GM19372 (cell line): ENCODE results near the gene CARMIL1.
A peak's percentile ranks its signal among the peaks of the same experiment; 100 is the strongest.

Experiments
- ATAC-seq: cut with Tn5 transposase; IDR thresholded peaks from one replicate; pipeline ENCODE4 v1.9.1; 2021; ENCODE audit warnings: mild to moderate bottlenecking, low read depth, moderate library complexity; ENCODE audit not compliant: unreplicated experiment

The CARMIL1 gene

DNA sequence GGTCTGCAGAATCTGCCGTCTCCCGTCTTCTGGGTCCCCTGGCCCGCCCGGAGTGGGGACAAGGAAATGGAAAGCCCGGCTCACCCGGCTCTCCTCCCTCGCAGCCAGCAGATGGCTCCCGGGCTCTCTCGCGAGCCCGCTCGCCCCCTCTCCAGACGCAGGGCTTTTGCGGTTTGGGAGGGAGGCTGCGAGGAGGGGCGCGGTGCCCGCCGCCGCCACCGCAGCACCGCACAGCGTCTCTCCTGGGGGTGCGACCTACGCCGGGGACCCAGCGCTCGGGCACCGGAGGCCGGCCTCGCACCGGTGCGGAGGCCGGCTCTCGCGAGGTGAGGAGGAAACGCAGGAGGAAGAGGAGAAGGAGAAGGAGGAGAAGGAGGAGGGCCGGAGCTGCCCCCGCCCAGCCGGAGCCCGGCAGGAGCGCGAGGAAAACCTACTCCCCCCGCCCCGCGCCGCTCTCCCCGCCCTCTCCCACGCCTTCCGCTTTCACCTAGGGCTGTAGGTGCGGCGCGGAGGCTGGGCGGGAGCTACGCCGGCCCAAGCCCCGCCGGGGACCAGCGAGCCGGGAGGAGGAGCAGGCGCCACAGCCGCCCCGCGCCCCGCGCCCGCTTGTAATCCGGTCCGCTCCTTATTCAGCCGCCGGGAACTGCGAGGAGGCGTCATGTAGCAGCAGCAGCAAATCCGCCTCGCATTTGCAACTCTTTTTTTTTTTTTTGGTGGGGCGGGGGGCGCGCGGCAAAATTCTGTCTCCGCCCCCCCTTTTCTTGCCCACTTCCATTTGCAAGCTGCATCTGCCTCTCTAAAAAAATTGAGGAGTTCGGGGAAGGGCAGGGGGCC is at the start of gene CARMIL1:
CARMIL1 (plus strand) TSS at position 461 of the 834 bp plus-strand sequence. CDS start 422 bp downstream, outside the sequence.
- peak; percentile 65 for ATAC-seq

DNA sequence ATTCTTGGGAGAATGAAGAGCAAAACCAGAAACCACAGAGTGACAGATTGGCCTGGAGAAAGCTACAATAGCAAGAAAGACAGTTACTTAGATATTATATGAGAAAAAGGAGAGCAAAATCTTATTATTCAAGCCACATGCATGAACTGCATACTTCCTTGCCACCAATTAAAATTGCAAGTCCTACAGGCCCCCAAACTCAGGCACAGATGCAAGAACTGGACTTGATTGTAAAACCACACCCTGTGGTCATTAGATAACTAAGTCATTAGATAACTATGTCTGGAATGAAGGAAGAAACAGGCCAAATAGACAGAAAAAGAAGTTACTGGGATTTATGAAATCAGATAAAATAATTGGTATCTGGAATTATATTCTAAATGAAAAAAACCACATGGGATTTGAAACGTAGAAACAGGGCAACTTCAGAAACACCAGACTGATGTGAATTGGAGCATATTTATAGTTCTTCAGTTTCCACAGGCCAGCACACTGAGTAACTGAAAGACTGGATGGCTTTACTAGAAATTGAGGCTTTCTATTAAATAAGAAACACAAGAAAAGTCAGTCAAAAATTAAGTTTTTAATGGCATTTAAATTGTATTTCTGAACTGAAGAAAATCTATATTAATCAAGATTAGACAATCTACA is 49.4 kb upstream of the CARMIL1 start:
- ATAC-seq = no peak

GRCh38 chr6:25232479-25232878 is 46.7 kb upstream of the CARMIL1 start:
- ATAC-seq = no peak

- no peak for ATAC-seq
Observed at GRCh38 chr6:25233226-25233625, 45.9 kb upstream of the CARMIL1 start.

DNA sequence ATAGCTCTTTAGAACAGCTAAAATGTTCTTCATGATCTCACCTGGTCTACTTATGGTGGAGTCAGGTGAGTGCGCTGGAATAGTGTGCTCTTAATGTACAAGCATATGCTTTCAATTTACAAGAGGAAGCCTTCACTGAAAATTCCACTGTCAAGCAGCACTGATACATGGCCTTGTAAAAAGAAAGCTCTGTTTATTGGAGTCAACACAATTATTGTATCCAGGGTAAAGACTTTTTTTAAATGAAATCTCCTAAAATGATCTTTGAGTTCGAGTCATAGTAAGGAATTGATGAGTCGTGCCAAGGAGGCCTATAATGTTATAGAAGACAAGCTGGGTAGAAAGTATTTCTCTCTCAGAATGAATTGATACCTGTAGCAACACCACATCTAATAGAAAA is 41.6 kb upstream of the CARMIL1 start:
- no peak for ATAC-seq

DNA sequence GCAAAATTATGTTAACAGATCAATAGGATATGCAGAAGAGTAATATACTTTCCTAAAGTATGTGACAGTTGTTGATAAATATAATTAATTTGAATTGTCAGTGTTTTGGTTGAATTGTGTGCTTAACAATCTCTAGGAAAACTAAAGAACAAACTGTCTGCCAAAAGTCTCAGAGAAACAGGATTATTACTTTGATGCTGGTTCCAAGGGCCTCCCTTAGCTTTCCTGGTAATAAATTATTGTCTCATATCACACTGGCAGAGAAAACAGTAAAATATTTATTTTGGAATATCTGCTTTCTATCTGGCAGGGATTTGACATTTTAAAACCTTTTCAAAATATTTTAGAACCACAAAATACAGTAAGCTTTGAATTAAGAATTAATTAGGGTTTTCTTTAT is 40.1 kb upstream of the CARMIL1 start:
- no peak for ATAC-seq

- ATAC-seq = no peak
Observed at GRCh38 chr6:25239498-25239897, 39.7 kb upstream of the CARMIL1 start.

GRCh38 chr6:25242567-25242966 is 36.6 kb upstream of the CARMIL1 start:
- ATAC-seq = no peak

DNA sequence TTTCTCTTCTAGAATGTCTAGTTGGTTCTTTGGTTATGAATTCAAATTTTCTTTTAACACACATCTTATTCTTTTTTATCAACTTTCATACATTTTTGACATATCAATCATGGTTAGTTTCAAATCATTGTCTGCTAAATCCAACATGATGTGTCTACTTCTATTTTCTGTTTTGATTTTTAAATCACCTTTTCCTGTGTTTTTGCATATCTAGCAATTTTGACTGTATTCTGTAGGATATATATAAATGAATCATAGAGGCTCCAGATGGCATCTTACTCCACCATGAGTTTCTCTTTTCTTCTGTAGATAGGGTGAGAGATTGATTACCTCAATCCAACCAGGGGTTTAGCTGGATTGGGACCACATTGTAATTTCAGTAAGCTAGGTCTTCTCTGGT is 34.3 kb upstream of the CARMIL1 start:
- ATAC-seq = no peak

DNA sequence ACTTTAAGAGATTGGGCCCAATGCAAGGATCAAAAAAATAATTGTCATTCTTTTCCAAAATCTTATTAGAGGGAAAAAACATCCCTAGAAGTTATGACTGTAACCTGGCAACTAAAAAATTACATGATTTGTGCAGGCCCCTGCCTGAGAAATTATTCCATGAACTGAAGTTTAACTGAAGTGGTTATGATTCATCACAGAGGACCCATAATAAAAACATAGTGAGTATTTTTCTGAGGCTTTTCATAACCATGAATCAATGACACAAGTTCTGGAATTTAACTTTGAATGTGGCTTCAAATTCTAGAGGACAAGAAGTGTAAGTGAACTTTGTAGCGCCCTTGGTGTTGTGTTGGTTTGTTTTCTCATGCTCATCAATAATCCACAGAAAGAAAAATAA is 31.1 kb upstream of the CARMIL1 start:
- ATAC-seq = no peak

- no peak for ATAC-seq
Observed at GRCh38 chr6:25249133-25249532, 30.0 kb upstream of the CARMIL1 start.

DNA sequence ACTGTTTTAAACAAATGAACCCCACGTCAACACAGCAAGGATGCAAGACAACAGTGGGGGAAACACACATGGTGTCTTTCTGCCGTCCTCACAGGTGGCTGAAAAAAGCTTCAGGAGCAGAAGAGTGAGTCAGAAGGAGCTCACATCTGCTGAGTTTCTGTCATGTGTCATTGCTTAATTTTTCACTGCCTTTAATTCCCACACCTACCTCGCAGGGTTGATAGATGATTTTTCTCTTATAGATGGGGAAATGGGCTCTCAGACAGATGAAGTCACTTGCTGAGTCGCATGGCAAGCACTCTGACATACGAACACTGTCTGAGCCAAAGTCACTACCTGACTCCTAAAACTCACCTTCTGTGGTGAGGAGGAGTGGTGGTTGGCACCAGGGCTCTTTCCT is 28.3 kb upstream of the CARMIL1 start:
- ATAC-seq = no peak

- ATAC-seq = no peak
Observed at GRCh38 chr6:25251426-25251825, 27.7 kb upstream of the CARMIL1 start.

- ATAC-seq = no peak
Observed at GRCh38 chr6:25253351-25253750, 25.8 kb upstream of the CARMIL1 start.

GRCh38 chr6:25254671-25255070 is 24.5 kb upstream of the CARMIL1 start:
- ATAC-seq = no peak

DNA sequence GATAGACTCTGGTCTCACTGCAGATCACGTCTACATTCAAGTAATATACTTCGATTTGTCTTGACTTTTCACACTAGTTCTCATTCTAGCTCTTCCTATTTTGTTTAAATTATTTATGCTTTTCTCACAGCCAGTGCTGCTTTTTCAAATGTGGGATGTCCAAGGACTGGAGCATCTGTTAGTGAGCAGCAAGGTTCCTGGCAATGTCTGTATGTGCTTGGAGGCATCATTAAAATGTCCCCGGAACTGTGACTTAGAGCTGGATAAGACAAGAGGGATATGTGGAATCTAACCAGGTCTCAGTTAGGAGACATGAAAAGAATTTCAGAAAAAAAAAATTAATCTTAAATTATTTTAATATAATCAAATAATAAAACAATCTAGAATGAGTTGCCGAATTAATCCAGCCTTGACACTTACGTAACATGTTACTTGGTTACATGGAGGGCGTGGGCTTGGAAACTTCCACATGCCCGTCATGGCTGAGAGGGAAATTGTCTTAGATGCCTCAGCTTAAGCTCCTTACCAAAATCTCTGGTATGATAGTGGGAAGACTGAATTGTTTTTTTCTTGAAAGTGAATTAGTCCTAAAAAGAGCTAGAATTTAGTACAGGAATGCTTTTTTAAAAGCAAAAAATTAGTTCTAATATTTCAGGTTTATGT is 21.4 kb upstream of the CARMIL1 start:
- no peak for ATAC-seq

- ATAC-seq = no peak
Observed at GRCh38 chr6:25259756-25260155, 19.4 kb upstream of the CARMIL1 start.

- no peak for ATAC-seq
Observed at GRCh38 chr6:25263657-25264056, 15.5 kb upstream of the CARMIL1 start.

DNA sequence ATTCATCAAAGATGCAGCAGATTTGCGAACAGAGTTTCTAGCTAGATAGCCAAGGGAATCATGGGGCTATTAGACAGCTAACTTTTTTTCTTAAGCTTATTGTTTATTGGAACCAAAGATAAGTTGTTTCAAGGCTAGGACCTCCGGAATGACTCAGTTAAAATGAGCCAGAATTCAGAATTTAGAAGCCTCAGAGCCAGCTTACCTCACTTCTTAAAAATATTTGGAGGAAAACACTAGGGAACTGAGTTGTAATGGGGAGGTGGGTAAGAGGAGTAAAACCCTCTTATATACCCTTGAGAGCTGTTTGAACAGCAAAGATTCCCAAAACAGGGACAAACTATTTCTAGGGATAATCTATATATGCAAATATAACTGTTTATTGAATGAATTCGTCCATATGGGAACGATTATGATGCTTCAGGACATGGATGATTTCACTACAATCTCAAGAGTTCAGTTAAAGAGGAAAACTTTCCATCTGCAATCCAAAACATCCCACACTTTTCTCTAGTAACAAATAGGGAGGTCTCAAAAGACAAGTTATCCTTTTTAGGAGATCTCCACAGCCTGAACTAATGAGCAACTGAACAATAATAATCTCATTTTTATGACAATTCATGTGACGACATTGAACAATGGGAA is 12.6 kb upstream of the CARMIL1 start:
- no peak for ATAC-seq

DNA sequence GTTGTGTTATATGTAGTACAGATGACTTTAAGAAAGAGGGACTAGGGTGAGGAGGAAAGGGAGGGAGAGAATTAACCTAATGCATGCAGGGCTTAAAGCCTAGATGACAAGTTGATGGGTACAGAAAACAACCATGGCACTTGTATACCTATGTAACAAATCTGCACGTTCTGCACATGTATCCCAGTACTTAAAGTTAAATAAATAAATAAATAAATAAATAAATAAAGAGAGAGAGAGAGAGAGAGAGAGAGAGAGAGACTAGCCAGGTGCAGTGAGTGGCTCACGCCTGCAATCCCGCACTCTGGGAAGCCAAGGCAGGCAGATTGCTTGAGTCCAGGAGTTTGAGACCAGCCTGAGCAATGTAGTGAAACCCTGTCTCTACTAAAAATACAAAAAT is 11.5 kb upstream of the CARMIL1 start:
- ATAC-seq = no peak

DNA sequence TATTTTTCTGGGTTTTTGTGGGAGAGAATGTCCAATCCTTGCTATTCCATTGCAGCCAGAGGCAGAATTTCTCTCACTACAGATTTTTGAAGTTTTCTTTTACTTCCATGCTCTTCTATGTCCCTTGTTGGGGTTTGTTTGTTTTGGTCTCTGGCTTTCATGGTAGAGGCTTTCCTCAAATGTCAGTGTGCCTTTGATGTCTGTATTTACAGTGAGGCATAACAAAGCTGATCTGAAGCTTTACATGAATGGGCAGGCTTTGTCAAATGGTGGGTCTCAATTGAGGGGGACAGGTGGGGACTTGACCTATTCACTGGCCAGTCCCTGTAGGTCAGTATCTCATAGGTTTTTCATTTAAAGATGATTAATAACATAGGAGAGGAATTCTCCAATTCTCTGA is 8.6 kb upstream of the CARMIL1 start:
- ATAC-seq = no peak
